ENCODE results near the gene SLC12A7. TPM values are rescaled to one million over a fixed set of nuclear protein-coding genes. Genes with fewer than 3 reads are reported as not detected.

SLC12A7 gene
- total RNA-seq, 1 experiment from 2014 or later = 6.3 TPM

- H3K4me1 Mint-ChIP-seq (ENCODE audit: insufficient read depth, unreplicated experiment) = no peaks in the 10 kb centered on the region
- ChIA-PET POLR2A (no interaction called here), CTCF (no interaction called here)
- H3K27ac Mint-ChIP-seq (ENCODE audit: low read depth, unreplicated experiment) = no peak overlapping the region
- no TSS peak for BruUV-seq (replicated peaks)
- peaks cover 6% of the 10 kb centered on the region for H3K9me3 Mint-ChIP-seq (ENCODE audit: unreplicated experiment)
- DNase-seq (ENCODE audit: unreplicated experiment) = no peak
- no peaks in the 10 kb centered on the region for H3K36me3 Mint-ChIP-seq (ENCODE audit: insufficient read depth, unreplicated experiment)
- intact Hi-C loops (cut with micrococcal nuclease) = no loop called here
- H3K27me3 Mint-ChIP-seq (ENCODE audit: insufficient read depth, unreplicated experiment) = peaks cover 27% of the 10 kb centered on the region
- no peak overlapping the region for H3K4me3 Mint-ChIP-seq (ENCODE audit: unreplicated experiment)
- no peak for TF ChIP-seq CTCF (IDR thresholded peaks at IDR 0.05; ENCODE audit: unreplicated experiment)
Observed at GRCh38 chr5:1125030-1125357, 13.1 kb upstream of the SLC12A7 start.

GRCh38 chr5:1124205-1125029, 12.6 kb upstream of the SLC12A7 start:
- Mint-ChIP-seq H3K36me3 (ENCODE audit: insufficient read depth, unreplicated experiment) (no peaks in the 10 kb centered on the region), H3K27ac (ENCODE audit: low read depth, unreplicated experiment) (no peak overlapping the region), H3K9me3 (ENCODE audit: unreplicated experiment) (peaks cover 6% of the 10 kb centered on the region), H3K4me3 (ENCODE audit: unreplicated experiment) (no peak overlapping the region), H3K27me3 (ENCODE audit: insufficient read depth, unreplicated experiment) (peaks cover 28% of the 10 kb centered on the region), H3K4me1 (ENCODE audit: insufficient read depth, unreplicated experiment) (no peaks in the 10 kb centered on the region)
- no TSS peak for BruUV-seq (replicated peaks)
- ChIA-PET POLR2A (interaction anchor here (0.6 kb wide), 2 partner anchors 204 to 617 kb away, joined by 3 to 4 read pairs; no protein-coding TSS in a partner anchor), CTCF (interaction anchor here (0.9 kb wide), 1 partner anchor 16 kb away, joined by 3 read pairs; no protein-coding TSS in a partner anchor)
- DNase-seq (ENCODE audit: unreplicated experiment) = no peak
- no peak for TF ChIP-seq CTCF (IDR thresholded peaks at IDR 0.05; ENCODE audit: unreplicated experiment)
- intact Hi-C loops (cut with micrococcal nuclease) = no loop called here

- CTCF ChIA-PET = interaction anchor here (0.9 kb wide), 2 partner anchors 17 to 44 kb away, joined by 3 read pairs; no protein-coding TSS in a partner anchor
- peaks cover 6% of the 10 kb centered on the region for H3K9me3 Mint-ChIP-seq (ENCODE audit: unreplicated experiment)
- POLR2A ChIA-PET = interaction anchor here (0.6 kb wide), 1 partner anchor 617 kb away, joined by 3 read pairs; no protein-coding TSS in a partner anchor
Observed at GRCh38 chr5:1123418-1124147, 11.7 kb upstream of the SLC12A7 start.

More at GRCh38 chr5:1123418-1124147, 11.7 kb upstream of the SLC12A7 start:
- Mint-ChIP-seq H3K36me3 (ENCODE audit: insufficient read depth, unreplicated experiment) (no peaks in the 10 kb centered on the region), H3K4me3 (ENCODE audit: unreplicated experiment) (no peak overlapping the region), H3K4me1 (ENCODE audit: insufficient read depth, unreplicated experiment) (peaks cover under 1% of the 10 kb centered on the region), H3K27me3 (ENCODE audit: insufficient read depth, unreplicated experiment) (peaks cover 28% of the 10 kb centered on the region), H3K27ac (ENCODE audit: low read depth, unreplicated experiment) (no peak overlapping the region)
- DNase-seq (ENCODE audit: unreplicated experiment) = no peak
- no peak for TF ChIP-seq CTCF (IDR thresholded peaks at IDR 0.05; ENCODE audit: unreplicated experiment)
- no TSS peak for BruUV-seq (replicated peaks)
- intact Hi-C loops (cut with micrococcal nuclease) = no loop called here

All from MCF 10A (cell line).